Myocyte (in vitro differentiated cells): Measurements from ENCODE around the gene MRFAP1L1. TPM values are rescaled to one million over a fixed set of nuclear protein-coding genes. Genes with fewer than 3 reads are reported as not detected.
A peak's percentile ranks its signal among the peaks of the same experiment; 100 is the strongest.
"Not testable (repeated sequence)": the region's sequence is repeated elsewhere in the genome, so short reads cannot be mapped to it uniquely, and the experiment has no call there.

ENCODE experiments used
- DNase-seq: peaks from one replicate; pipeline ENCODE4 v3.0.0-alpha.2; 2012; ENCODE audit warnings: low read depth
- polyA plus RNA-seq: library from polyadenylated mRNA; unstranded; fragments of >200 nt; gene quantifications from one replicate; pipeline ENCODE4 v1.2.1, GENCODE V29; 2012; ENCODE audit warnings: missing spikeins
- total RNA-seq: library from RNA; depleted of rRNA; stranded (reverse); fragments of >200 nt; gene quantifications from 2 replicates; pipeline ENCODE4 v1.2.3, GENCODE V29; 2014

MRFAP1L1 gene
- 69.2 and 71.9 TPM in 2 replicates for total RNA-seq
- 46.6 TPM for polyA plus RNA-seq

GRCh38 chr4:6709230-6710114 lies at the start of gene MRFAP1L1:
MRFAP1L1 (minus strand) TSS chr4:6709865; CDS start chr4:6709629, 236 bp downstream.
- peak; percentile 98 for DNase-seq

- no peak for DNase-seq
These were observed 49.1 kb upstream of the MRFAP1L1 start for GRCh38 chr4:6758728-6759127.

- not testable (repeated sequence) for DNase-seq
These were observed 46.7 kb upstream of the MRFAP1L1 start for GRCh38 chr4:6756345-6756744.

GRCh38 chr4:6755088-6755753 lies 45.6 kb upstream of the MRFAP1L1 start:
- no peak for DNase-seq

- DNase-seq: no peak
These were observed 44.9 kb upstream of the MRFAP1L1 start for GRCh38 chr4:6754481-6755087.

- DNase-seq: no peak
These were observed 44.2 kb upstream of the MRFAP1L1 start for GRCh38 chr4:6753891-6754290.

- peak; percentile 61 for DNase-seq
These were observed 43.5 kb upstream of the MRFAP1L1 start for GRCh38 chr4:6753103-6753560.

- DNase-seq: no peak
These were observed 42.8 kb upstream of the MRFAP1L1 start for GRCh38 chr4:6752486-6752829.

GRCh38 chr4:6751611-6752485 lies 42.2 kb upstream of the MRFAP1L1 start:
- no peak for DNase-seq

GRCh38 chr4:6750286-6751221 lies 40.9 kb upstream of the MRFAP1L1 start:
- no peak for DNase-seq

GRCh38 chr4:6749340-6750171 lies 39.9 kb upstream of the MRFAP1L1 start:
- peak; percentile 86 for DNase-seq

- DNase-seq: no peak
These were observed 38.6 kb upstream of the MRFAP1L1 start for GRCh38 chr4:6748286-6748685.

- no peak for DNase-seq
These were observed 37.8 kb upstream of the MRFAP1L1 start for GRCh38 chr4:6747294-6748051.

- no peak for DNase-seq
These were observed 37.1 kb upstream of the MRFAP1L1 start for GRCh38 chr4:6746721-6747293.

- no peak for DNase-seq
These were observed 33.3 kb upstream of the MRFAP1L1 start for GRCh38 chr4:6742989-6743388.

- DNase-seq: no peak
These were observed 32.8 kb upstream of the MRFAP1L1 start for GRCh38 chr4:6742507-6742906.

- DNase-seq: no peak
These were observed 30.7 kb upstream of the MRFAP1L1 start for GRCh38 chr4:6740347-6740746.

- no peak for DNase-seq
These were observed 30.3 kb upstream of the MRFAP1L1 start for GRCh38 chr4:6739920-6740319.
